Ramos (cell line): ENCODE data around the gene DPP6.

Experiments used
- in situ Hi-C: fragments of 300-500 bp; cut with MboI; formaldehyde crosslinking; loops from one replicate; pipeline ENCODE4 v1.14.3; 2022; ENCODE audit warnings: low sequenced_read_pairs; ENCODE audit not compliant: unreplicated experiment

Gene DPP6

GRCh38 chr7:154736389-154736788 lies 684.2 kb downstream of the DPP6 start:
- in situ Hi-C loops = no loop called here

DNA sequence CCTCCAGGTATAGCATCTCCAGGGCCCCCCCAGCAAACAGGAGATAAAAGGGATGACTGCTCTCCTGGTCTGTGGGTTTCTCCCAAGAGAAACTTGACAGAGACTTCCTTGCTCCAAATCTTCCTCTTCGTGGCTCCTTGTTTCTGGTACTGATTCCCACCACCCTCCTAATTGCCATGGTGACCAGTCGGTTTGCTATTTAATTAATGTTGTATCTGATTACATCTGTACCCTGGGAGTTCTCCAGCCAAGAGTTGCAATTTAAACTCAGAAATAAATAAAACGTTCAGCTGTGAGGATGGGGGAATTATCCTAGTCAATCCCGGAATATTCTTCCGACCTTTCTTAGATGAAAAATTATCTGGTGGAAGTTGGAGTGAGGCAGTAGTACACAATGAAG lies 686.0 kb downstream of the DPP6 start:
- in situ Hi-C loops = no loop called here

DNA sequence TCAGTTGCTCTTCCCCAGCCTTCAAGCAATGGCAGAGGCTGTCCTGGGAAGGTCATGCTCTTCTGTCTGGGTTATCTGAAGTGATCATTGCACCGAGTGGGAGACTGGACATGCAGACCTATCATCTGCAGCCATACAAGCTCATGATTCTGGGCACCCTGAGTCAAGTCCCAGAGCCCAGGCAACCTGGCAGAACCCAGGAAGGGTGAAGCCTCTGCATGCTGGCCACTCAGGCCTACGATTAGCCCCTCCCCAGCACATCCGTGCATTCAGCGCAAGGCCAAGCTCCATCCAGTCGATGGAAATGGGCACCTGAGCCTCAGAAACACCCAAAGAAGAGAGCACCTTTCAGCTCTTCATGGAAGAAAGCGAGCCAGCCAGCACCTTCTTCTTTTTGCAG lies 688.9 kb downstream of the DPP6 start:
- in situ Hi-C loops = no loop called here

DNA sequence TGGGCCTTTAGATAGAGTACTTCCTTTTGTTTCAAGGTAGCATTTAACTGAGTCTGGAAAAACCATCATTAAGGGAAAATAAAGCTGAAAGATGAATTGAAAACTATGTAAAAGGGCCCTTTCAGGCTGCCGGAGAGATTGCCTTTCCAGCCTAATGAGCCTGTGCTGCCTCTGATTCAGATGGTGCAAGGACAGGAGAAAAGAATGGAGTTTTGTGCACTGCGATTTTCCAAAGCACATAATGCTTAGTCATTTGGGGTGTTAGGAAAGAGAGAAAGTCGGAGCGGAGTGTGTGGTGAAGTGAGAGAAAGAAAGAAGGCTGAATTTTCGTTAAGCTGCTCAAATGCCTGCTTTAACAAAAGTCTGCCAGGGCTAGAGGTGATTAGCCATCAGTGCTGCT lies 691.0 kb downstream of the DPP6 start:
- in situ Hi-C loops = no loop called here

DNA sequence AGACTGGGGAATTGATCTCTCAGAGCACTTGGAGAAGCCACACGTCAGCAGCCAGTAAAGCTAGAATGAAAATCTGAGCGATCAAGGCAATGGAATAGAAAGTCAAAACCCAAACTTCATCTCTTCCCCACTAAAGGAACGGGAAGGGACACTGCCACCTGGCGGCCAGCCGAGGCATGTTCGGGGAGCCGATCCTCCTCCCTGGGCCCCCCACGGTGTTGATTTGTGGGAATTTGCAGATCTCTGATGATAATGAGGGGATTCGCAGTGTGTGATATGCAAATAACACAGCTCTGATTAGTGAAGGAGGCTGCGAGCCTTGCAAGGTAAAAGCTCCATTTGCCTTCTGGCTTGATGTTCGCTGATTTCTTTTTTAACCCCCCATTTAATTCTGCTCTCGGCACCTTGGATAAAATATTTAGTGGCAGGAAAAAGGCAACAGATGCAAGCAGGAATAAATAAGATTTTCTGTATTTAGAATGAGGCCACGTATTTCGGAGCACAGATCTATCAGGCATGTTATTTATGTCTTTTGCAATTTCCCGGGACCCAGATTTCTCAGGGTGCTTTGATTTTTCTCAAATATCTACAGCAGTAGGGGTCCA lies 692.2 kb downstream of the DPP6 start:
- in situ Hi-C loops = no loop called here

DNA sequence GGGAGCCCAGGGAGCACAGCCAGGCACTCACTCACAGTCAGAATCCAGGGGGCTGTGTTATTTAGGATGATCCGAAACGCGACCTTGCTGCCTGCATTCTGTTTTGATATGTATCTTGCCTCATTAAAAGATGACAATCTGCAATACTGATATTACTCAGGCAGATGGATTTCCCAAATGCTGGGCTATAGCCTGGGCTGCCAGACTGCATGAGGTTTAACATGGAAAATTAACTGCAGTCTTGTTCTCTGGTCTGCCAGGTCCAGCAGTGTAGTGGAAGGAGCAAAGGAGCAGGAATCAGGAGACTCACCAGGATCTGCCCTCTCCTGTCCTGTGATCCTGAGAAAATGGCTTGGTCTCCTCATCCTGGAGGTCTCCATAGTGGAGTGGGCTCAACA lies 692.7 kb downstream of the DPP6 start:
- in situ Hi-C loops = no loop called here

GRCh38 chr7:154746571-154747360 lies 694.6 kb downstream of the DPP6 start:
- in situ Hi-C loops = no loop called here

- in situ Hi-C loops = no loop called here
Measured at GRCh38 chr7:154748089-154748786, 696.0 kb downstream of the DPP6 start.

- in situ Hi-C loops = no loop called here
Measured at GRCh38 chr7:154750353-154750801, 698.2 kb downstream of the DPP6 start.

DNA sequence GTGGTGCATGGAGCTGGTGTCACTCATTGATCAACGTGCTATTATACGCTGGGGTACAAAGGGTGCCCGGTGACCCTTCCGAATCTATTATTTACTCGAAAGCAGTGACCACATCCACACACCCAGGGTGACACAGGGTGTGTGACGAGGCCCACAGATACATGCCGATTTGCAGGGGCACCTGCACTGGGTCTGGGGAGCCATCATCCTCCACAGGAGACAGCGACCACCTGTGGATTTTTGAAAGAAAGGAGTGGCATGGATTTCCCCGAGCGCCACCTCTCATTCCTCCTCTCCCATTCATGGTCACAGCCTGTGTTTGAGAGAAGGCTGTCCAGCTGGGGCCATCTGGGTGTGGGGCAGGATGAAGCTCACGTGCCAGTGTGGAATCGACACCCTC lies 701.0 kb downstream of the DPP6 start:
- in situ Hi-C loops = no loop called here

DNA sequence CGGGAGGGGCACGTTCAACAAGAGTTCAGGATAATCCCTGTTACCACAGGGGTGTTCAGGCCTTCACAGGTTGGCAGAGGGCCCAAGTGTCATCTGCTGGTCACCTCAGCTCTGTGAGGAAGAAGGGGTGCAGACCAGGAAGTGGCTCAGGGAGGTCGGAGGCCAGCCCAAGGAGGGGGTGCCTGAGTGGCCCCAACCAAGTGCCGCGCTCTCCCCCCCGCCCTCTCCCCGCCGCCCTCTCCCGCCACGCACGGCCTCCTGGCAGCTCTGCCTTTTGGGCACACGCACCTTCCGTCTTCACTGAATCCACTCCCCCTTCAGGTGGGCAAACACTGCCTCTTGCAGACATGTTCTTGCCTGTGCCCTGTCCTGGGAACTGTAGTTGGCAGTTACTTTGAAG lies 705.6 kb downstream of the DPP6 start:
- in situ Hi-C loops = no loop called here

GRCh38 chr7:154759989-154760388 lies 707.8 kb downstream of the DPP6 start:
- in situ Hi-C loops = no loop called here

- in situ Hi-C loops = no loop called here
Measured at GRCh38 chr7:154765118-154765517, 712.9 kb downstream of the DPP6 start.

DNA sequence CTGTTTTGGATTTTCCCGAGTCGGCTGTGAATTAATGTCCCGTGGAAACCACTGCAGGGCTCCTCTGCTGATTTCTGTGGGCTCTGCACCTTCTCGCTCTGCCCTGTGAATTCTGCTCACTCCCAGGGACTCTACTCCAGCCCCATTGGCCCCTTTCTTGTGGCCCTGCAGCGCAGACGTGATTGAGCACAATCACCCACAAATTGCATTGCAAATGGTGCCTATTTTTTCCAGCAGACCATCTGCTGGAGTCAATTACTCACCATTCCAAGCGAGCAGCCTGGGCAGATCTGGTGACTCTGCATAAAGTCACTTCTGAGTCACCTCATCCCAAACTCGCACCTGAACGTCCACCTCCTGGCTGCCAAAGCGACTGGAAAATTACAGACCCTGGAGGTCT lies 714.9 kb downstream of the DPP6 start:
- in situ Hi-C loops = no loop called here

GRCh38 chr7:154767821-154768415 lies 715.7 kb downstream of the DPP6 start:
- in situ Hi-C loops = no loop called here

DNA sequence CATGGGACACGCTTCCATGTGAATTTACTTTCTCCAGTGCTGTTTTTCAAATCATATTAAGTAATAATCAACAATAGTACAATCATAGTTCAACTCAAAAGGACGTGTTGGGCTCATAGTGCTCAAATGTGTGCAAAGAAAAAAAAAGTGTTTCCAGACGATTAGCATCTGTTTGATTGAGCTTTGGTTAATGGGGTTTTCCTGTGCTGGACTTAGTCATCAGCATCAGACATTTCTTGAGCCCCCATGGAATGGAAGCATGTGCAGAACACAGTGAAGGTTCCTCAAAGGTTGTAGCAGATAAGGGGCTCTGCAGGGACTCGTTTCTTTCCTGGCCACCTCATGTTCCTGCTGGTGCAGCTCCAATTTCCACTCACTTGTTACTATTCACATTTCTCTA lies 716.8 kb downstream of the DPP6 start:
- in situ Hi-C loops = no loop called here

DNA sequence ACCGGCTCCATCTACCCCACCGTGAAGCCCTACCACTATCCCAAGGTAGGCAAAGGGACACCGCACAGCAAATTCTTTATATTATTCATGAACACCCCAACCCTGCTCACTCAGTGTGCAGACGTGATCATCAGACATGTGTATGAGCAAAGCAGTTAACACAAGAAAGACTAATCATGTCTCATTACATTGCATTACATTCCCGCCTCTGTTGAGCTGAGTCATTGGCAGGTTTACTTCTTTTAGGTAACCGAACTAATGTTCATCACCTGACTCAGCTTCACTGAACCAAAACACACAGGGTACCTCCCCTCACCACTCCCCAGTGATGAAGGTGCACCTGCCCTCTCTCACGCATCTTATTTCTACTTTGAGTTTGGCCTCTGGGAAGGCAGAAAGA lies 717.3 kb downstream of the DPP6 start:
- in situ Hi-C loops = no loop called here

DNA sequence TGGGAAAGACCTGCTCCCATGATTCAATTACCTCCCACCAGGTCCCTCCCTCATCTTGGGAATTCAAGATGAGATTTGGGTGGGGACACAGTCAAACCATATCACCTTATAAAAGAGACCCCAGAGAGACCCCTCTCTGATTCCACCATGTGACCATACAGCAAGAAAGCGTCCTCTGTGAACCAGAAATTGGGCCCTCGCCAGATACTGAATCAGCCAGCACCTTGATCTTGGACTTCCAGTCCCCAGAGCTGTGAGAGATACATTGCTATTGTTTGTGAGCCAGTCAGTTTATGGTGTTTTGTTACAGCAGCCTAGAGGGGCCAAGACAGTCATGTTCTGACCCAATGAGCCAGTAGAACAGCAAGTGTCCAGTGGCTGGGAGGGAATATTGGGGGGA lies 718.2 kb downstream of the DPP6 start:
- in situ Hi-C loops = no loop called here

DNA sequence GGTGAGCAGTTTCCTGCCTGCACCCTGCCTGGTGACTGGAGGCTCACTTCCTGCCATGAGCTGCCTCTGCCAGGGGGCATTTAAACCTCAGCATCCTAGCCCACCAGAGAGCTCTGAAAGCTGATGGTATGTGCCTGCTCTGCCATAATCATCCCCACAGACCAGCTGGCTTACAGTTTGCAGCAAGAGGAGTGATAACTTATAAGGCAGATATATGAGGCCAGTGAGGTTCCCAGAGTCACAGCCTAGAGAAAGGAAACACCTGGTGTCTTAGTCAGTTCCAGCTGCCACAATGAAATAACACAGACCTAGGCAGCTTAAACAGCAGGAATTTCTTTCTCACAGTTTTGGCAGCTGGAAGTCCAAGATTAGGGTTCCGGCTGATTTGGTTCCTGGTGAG lies 718.8 kb downstream of the DPP6 start:
- in situ Hi-C loops = no loop called here

DNA sequence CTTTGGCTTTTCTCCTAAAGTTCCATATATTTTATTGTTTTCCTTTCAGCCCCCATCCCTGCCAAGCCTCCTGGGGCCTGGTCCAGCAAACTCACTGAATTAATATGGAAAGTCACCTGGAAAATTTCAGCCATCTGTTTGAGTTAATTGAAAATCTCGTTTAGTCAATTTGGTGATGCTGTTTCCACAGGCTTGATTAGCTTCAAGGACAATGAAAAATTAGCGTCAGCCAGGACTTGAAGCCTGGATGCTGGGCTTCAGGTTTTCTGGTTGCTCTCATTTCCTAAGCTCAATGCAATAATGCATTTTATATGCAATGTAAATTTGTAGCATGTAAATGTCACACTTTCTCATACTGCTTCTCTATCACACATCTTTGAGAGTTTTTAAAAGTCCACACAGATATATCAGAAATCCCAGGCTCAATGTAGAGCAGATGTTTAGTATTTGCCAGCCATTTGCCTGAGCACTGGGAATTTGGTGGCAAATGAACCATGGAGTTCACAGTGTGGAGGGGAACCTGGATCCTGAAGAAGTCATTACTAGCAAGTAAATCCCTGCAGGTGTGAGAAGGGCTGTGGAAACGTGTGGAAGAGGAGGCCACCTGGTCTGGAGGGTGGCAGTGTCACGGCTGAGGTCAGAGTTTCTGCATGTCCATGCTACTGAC lies 722.2 kb downstream of the DPP6 start:
- in situ Hi-C loops = no loop called here

GRCh38 chr7:154775681-154776080 lies 723.5 kb downstream of the DPP6 start:
- in situ Hi-C loops = no loop called here
